Measurements from ENCODE around the gene ZMYM4. TPM values are rescaled to one million over a fixed set of nuclear protein-coding genes. Genes with fewer than 3 reads are reported as not detected.
"Not testable (repeated sequence)": the region's sequence is repeated elsewhere in the genome, so short reads cannot be mapped to it uniquely, and the experiment has no call there.

Gene ZMYM4
- total RNA-seq, 1 donor from 2014 or later: 27.7 TPM

DNA sequence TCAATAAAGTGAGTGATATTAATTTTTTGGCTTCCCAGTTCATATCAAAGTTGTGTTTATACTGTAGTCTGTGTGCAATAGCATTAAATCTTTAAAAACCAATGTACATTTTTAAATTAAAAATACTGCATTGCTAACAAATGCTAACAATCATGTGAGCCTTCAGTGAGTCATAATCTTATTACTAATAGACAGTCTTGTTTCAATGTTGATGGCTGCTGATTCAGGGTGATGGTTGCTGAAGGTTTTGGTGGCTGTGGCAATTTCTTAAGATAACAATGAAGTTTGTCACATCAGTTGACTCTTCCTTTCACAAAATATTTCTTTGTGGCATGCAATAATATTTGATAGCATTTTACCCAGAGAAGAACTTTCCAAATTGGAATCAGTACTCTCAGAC, 109.0 kb downstream of the ZMYM4 start:
- intact Hi-C loops (cut with DNase I): no loop called here
- no peak for DNase-seq (ENCODE audit: missing footprints)
- no peak for ATAC-seq

DNA sequence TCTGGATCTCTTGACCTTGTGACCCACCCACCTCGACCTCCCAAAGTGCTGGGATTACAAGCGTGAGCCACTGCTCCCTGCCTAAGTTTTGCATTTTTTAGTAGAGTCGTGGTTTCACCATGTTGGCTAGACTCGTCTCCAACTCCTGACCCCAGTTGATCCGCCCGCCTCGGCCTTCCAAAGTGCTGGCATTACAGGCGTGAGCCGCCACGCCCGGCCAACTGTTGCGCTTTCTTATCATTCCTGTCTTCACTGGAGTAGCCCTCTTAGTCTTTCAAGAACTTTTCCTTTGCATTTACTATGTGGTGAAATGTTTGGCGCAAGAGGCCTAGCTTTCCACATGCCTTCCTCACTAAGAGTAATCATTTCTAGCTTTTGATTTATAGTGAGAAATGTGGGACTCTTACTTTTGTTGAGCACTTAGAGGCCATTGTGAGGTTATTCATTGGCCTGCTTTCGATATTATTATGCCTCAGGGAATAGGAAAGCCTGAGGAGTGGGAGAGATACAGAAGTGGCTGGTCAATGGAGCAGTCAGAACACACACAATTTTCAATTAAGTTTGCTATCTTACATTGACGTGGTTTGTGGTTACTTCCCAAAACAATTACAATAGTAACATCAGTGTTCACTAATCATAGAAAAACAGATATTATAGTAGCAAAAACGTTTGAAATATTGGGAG, 111.0 kb downstream of the ZMYM4 start:
- intact Hi-C loops (cut with DNase I): no loop called here
- ATAC-seq (no peak), DNase-seq (ENCODE audit: missing footprints) (no peak)

DNA sequence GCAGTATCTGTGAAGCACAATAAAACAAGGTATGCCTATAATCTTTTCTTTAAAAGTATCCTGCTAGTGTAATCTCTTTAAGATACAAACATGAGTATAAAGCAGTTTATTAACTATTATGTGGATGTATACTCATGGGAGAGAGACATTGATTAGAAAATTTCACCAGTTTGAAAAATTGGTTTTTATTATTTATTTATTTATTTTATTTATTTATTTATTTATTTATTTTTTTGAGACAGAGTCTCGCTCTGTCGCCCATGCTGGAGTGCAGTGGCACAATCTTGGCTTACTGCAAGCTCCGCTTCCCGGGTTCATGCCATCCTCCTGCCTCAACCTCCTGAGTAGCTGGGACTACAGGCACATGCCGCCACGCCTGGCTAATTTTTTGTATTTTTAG, 111.6 kb downstream of the ZMYM4 start:
- intact Hi-C loops (cut with DNase I); DNase-seq (ENCODE audit: missing footprints); ATAC-seq: not testable (repeated sequence)

DNA sequence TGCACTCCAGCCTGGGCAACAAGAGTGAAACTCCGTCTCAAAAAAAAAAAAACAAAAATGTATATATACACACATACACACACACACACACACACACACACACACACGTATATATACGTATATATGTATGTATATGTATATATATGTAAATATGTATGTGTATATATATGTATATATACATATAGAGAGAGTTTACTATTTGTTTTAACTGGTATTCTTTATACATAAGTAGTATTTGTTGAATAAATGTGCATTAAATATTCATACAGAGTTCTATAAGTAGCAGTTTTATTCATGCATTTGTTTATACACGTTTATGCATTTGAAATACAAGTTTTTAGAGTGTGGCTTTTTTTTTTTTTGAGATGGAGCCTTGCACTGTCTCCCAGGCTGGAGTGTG, 113.6 kb downstream of the ZMYM4 start:
- no peak for DNase-seq (ENCODE audit: missing footprints)
- no peak for ATAC-seq
- intact Hi-C loops (cut with DNase I): no loop called here

DNA sequence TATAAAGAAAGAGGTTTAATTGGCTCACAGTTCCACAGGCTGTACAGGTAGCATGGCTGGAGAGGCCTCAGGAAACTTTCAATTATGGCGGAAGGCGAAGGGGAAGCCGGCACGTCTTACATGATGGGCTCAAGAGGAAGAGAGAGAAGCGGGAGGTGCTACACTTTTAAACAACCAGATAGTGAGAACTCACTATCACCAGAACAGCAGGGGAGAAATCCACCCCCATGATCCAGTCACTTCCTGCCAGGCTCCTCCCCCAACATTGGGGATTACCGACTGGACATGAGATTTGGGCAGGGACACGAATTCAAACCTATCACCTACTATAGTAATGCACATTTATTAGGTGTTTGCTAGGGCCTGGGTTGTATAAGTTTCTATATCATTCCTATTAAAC, 117.8 kb downstream of the ZMYM4 start:
- ATAC-seq: no peak
- DNase-seq (ENCODE audit: missing footprints): no peak
- intact Hi-C loops (cut with DNase I): loop anchor here (5.0 kb wide), 1 partner anchor 184 kb away; no protein-coding TSS in a partner anchor

DNA sequence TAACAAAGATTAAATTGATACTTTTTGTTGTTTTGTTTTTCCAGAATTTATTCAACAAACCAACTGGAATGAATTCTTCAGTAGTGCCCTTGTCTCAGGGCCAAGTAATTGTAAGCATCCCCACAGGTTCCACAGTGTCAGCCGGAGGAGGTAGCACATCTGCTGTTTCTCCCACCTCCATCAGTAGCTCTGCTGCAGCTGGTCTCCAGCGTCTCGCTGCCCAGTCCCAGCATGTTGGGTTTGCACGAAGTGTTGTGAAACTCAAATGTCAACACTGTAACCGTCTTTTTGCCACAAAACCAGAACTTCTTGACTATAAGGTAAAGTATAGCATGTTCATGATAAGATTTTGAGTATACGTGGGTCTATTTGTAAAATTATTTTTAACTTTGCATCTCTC, 118.5 kb downstream of the ZMYM4 start:
- DNase-seq (ENCODE audit: missing footprints): no peak
- no peak for ATAC-seq
- intact Hi-C loops (cut with DNase I): loop anchor here (5.0 kb wide), 1 partner anchor 185 kb away; no protein-coding TSS in a partner anchor

DNA sequence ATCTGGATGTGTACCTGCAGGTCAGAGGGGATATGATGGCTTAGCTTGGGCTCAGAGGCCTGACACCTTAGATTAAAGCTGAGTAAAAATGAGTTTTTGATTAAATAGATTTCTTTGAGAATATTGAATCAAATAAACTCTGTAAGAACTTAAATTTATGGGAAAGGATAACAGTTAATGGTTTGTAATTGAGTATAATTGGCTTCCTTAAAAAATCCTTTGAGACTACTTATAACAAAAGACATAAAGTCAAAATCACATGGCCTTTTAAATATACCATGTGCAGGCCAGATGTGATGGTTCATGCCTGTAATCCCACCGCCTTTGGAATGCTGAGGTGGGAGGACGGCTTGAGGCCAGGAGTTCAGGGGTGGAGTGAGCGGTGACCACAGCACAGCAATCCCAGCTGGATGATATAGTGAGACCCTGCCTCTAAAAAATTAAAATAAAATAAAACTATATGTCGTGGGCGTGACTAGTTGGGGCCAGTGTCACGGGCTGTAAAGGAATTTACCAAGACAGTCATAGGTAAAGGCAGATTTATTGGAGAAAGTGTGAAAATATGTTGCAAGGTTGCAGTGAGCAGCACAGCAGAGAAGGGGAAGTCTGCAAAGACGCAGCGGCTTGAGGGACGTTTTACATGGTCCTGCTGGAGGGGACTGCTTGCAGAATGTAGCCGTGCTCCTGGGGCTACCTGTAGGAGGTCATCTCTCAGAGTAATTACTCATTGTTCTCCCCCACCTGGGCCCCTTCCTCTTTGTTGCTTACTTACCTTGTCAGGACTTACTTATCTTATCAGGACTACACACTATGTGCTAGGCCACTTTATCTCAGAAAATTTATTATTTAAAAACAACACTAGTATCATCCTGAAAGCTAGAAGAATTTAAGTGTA, 122.3 kb downstream of the ZMYM4 start:
- intact Hi-C loops (cut with DNase I): no loop called here
- ATAC-seq: no peak
- DNase-seq (ENCODE audit: missing footprints): no peak

DNA sequence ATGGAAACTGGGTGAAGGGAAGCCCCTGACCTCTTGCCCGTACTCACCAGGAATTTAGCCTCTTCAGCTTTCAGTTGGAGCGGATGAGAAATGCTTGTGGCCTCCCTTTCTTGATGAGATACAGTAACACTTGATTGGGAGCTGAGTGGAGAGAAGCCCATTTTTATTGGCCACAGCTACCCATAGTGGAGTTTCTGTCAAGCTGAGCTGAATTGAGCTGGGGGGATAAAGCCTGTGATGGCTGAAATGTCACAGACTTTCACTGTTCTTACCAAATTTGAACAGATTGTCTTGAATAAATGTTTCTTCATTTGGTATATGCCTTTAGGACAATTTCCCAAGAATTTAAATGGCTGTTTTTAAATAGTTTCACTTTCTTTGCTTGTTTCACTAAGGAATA, 125.9 kb downstream of the ZMYM4 start:
- intact Hi-C loops (cut with DNase I): no loop called here
- ATAC-seq (no peak), DNase-seq (ENCODE audit: missing footprints) (no peak)

DNA sequence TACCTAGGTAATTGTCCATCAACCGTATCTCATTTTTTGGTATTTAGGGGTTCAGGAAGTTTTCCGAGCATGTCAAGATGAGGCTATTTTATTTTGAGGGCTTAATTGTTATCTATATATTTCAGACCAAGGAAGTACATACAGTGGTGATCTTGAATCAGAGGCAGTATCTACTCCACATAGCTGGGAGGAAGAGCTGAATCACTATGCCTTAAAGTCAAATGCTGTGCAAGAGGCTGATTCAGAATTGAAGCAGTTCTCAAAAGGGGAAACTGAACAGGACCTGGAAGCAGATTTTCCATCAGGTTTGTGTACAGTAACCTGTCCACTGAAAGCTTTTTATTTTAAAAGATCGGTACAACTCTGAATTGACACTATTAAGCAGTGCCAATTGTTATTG, 130.2 kb downstream of the ZMYM4 start:
- ATAC-seq (no peak), DNase-seq (ENCODE audit: missing footprints) (no peak)
- intact Hi-C loops (cut with DNase I): no loop called here

DNA sequence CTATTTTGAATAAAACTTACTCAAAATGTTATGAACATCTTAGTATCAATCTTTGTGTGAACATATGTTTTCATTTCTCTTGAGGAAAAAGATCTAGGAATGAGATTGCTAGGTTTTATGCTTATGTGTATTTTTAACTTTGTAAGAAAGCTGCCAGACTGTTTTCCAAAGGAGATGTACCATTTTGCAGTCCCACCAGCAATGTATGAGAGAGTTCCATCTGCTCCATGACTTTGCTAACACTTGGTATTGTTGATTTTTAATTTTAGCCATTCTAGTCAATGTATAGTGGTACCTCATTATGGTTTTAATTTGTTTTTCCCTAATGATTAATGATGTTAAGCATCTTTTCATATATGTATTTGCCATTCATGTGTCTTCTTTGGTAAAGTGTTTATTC, 132.5 kb downstream of the ZMYM4 start:
- ATAC-seq (no peak), DNase-seq (ENCODE audit: missing footprints) (no peak)
- intact Hi-C loops (cut with DNase I): no loop called here

DNA sequence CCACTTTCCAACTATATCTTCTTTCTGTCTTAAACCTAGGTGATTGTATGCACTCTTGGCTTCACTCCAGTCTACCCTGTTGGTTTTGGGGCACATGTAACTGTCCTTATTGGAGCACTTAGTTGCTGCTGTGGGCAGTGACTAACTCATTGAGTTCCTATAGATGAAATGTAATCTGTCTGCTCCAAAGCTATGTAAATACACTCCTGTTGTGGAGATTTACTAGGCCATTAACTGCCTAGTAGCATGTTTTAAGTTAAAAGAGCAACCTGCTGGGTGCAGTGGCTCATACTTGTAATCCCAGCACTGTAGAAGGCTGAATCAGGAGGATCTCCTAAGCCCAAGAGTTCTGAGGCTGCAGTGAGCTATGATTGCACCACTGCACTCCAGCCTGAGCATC, 137.6 kb downstream of the ZMYM4 start:
- DNase-seq (ENCODE audit: missing footprints): no peak
- no peak for ATAC-seq
- intact Hi-C loops (cut with DNase I): no loop called here

DNA sequence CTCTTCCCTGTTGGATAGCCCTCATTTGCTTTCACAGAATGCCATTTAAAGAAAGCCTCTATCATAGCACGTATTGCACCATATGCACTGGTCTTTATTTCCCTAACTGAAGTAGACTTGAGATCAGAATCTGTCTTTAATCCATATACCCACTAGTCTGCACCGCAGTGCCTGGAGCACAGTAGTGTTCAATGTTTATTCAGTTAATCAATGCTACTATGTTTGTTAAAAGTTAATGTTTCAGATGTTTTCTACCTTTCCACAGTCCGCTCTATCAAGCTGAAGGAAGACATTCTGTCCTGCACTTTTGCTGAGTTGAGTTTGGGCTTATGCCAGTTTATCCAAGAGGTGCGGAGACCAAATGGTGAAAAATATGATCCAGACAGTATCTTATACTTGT, 139.2 kb downstream of the ZMYM4 start:
- DNase-seq (ENCODE audit: missing footprints) (no peak), ATAC-seq (no peak)
- intact Hi-C loops (cut with DNase I): no loop called here

DNA sequence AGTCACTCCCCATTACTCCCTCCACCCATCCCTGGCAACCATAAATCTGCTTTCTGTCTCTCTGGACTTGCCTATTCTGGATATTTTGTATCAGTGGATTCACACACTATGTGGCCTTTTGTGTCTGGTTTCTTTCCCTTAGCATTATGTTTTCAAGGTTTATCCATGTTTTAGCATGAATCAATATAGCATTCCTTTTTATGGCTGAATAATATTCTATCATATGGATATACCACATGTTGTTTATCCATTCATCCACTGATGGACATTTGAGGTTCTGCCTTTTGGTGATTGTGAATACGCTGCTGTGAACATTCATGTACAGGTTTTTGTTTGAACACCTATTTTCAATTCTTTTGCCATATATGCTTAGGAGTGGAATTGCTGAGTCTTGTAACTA, 140.4 kb downstream of the ZMYM4 start:
- no peak for DNase-seq (ENCODE audit: missing footprints)
- intact Hi-C loops (cut with DNase I): no loop called here
- ATAC-seq: no peak

DNA sequence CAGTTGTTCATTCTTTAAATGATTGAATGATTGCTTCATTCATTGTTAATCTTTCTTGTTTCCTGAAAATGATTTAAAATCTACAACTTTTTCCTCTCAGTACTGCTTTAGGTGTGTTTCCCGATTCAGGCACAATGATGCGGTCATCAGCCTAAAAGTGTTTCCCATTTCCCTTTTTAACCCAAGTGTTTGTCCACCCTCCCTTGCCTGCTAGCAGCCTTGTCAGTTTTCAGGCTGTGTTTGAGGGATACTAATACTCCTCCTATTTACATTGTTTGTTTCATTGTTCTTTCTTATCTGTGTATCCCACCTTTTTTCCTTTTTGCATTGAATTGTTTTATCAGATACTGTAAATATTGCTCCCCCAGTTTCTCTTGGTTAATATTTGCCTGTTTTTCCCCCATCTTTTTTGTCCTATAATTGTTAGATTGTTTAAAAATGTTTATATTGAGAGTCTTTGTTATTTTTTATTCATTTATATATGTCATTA, 157.6 kb downstream of the ZMYM4 start:
- ATAC-seq (no peak), DNase-seq (ENCODE audit: missing footprints) (no peak)
- intact Hi-C loops (cut with DNase I): no loop called here

DNA sequence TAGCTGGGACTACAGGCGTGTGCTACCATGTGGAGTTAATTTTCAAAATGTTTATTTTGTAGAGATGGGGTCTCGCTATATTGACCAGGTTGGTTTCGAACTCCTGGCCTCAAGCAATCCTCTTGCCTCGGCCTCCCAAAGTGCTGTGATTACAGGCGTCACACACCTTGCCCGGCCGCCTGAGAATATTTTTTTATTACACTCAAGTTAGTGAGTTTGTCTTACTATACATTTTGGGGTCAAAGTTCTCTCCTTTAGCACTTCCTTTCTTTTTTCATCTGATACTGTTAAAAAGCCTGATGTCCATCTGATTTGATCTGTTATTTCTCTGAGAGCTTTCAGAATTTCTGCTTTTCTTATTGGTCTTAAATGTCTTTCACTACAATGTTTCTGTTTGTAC, 159.9 kb downstream of the ZMYM4 start:
- no peak for ATAC-seq
- DNase-seq (ENCODE audit: missing footprints): no peak
- intact Hi-C loops (cut with DNase I): no loop called here

DNA sequence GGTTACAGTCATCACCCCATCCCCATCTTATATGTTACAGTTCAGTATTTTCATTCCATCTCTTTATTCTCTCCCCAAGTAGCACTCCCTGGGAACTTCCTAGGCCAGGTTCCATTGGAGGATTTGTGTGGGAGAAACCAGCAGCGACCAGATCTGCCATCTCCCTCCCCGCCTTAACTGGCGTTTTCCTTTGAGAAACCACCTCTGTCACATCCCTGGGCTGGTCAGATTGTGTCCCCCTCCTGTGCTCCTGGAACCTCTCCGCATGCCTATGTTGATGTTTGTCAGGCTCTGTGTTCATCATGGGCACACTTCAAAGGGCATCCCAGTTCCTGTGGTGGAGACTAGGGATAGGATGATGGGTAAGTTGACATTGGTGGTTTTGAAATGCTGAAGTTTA, 162.3 kb downstream of the ZMYM4 start:
- no peak for DNase-seq (ENCODE audit: missing footprints)
- intact Hi-C loops (cut with DNase I): no loop called here
- ATAC-seq: no peak

DNA sequence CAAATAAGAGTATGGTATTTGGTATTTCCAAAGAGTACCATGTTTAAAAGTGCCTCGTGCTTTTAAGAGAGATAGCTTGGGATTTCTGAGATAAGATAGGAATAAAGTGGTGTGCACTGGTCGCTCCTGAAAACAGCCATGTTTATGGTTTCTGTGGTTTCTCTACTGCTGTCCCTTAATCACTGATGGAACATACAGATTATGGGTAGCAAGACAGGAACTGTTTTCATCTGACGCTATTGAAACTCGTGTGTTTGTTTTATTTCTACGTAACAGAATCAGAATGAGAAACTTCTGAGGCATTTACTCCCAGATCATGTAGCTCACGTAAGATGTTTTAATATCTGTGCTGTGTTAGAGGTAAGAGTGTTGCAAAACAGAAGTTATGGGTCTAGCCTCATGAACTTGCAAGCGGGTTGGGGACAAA, 162.7 kb downstream of the ZMYM4 start:
- intact Hi-C loops (cut with DNase I): no loop called here
- DNase-seq (ENCODE audit: missing footprints) (no peak), ATAC-seq (no peak)

DNA sequence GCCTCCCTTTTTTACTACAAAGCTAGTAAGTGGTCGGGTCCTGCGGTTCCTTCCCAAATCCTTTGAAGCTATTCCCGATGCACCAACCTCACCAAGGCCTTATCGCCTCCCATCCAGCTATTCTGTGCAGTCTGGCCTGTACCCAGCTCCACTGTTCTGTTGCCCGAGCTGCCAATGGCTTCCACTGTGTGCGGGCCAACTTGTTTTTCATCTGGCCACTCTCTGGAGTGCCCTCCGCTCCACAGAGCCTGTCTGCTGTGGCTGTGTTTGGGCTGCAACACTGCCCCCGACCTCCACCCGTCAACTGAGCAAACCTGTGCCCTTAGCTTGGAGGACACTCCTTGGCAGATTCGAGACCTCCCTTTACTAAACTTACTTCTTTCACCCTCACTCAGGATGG, 163.7 kb downstream of the ZMYM4 start:
- ATAC-seq: no peak
- no peak for DNase-seq (ENCODE audit: missing footprints)
- intact Hi-C loops (cut with DNase I): no loop called here

DNA sequence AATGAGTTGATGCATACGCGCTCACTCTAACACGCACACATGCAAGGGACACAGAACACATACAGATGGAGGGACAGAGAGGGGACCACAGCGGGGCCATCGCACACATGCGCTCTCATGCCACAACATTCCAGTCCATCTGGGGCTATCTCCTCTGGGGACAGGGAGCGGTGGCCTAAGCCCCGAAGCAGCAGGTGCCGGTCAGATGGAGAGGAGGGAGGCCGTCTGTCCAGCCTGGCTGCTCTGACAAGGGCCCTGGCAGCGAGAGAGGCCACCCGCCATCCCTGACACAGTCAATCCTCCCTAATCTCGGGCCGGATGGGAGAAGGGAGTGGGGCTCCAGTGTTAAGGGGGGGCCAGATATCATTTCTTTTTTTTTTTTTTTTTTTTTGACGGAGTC, 165.2 kb downstream of the ZMYM4 start:
- no peak for ATAC-seq
- peak; percentile 70 for DNase-seq (ENCODE audit: missing footprints)
- intact Hi-C loops (cut with DNase I): no loop called here

DNA sequence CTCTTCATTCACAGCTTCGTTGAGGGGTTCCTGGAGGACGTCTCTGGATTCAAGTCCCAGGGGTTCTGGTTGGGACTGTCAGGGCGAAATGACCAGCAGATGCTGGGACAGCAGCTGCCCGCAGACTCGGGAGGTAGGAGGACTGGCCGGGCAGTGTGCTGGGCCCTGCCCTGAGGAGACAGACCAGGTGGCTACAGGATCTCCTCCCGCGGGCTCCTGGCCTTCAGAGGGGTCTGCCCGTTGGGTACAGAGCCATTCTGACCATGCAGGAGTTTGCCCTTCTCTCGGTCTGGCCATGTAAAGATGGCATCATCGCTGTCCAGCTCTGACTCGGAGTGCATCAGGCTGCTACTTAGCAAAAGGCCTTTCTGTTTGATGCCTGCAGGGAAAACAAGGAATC, 166.2 kb downstream of the ZMYM4 start:
- DNase-seq (ENCODE audit: missing footprints) (no peak), ATAC-seq (no peak)
- intact Hi-C loops (cut with DNase I): no loop called here

All from Right ventricle myocardium inferior (tissue), 1 donor.